ENCODE data around the gene MTUS2.
A peak's percentile ranks its signal among the peaks of the same experiment; 100 is the strongest.

MTUS2 gene

DNA sequence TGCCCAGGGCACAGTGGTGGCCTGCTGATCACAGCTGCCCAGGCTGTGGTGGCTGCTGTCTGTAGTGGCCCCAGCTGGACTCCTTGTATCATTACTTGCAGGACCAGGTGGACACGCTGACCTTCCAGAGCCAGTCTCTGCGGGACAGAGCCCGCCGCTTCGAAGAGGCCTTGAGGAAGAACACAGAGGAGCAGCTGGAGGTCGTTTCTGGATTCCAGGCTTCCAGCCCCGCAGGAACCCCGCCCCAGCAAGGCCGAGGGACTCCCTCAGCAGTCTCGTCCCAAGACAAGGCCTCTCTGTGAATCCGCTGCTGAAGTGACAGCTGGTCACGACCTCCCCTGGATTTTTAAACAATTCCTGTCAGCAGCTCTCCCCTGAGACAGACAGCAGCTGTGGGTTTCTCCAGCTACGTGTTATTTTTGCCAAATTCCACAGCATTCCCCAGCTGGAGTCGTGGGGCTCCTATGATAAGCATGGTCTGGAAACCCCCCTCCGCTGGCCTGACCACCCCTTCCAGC is 677.1 kb downstream of the MTUS2 start:
- DNase-seq (ENCODE audit: insufficient read length, low spot score): no peak
- FAIRE-seq: no peak

- FAIRE-seq: no peak
- no peak for DNase-seq (ENCODE audit: insufficient read length, low spot score)
Observed at GRCh38 chr13:29498426-29499040, 678.4 kb downstream of the MTUS2 start.

DNA sequence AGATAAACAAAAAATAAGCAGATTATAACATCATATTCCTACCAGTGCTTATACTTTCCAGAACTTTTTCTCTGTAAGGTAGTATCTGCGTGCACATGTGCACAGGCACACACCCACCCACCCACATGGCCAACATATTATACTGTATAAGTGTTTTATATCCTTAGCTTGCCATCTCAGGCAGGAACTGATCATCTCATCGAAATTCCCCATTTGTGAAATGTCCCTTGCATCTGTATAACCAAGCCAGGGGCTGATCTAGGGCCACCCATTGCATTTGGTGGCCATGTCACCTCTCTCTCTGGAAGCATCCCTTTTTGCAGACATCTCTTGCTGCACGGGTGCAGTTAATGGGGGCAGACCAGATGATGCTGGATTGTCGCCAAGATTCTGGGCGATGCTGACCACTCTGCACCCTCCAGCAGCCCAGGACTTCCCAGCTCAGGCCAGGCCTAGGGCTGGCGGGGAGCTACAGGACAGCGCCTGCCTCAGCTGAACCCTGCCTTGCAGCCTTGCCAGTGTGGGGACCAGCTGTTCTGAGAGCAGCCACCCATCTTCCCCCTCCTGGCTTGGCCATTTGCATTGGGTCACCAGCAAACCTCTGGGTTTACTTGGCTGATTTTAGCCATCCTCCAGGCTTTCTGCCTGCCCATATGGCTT is 679.5 kb downstream of the MTUS2 start:
- no peak for FAIRE-seq
- DNase-seq (ENCODE audit: insufficient read length, low spot score): no peak

DNA sequence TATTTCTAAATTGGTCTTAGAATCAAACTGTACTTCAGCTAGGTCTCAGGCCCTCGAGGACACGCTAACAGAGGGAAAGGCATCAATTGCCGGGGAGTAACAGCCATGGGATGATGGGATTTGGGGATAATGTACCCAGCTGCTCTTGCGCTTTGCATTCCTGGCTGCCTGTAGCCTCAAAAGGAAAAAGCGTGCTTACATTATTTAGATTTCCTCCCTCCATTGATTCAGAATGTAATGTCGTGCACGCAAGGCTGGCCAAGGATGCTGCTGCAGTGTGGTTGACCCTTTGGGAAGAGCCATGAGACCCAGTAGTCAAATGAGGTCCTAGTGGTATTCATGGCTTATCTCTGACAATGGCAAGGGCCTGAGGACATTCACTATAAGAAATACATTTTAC is 680.2 kb downstream of the MTUS2 start:
- FAIRE-seq (no peak), DNase-seq (ENCODE audit: insufficient read length, low spot score) (no peak)

DNA sequence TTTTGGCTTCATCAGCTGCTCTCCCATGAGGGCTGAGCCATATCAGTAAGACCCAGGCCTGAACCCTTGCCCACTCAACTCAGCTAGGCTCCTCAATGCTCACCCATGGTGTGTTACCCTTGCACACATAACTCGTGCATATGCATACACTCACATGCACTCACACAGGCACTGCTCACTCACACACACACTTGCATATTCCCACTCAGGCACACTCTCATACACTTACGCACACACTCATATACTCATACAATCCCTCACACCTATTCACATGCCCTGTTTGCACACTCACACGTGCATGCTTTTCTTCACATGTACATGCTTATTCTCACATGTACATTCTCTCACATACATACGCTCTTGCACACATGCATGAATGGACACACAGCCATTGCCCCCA is 681.5 kb downstream of the MTUS2 start:
- no peak for FAIRE-seq
- DNase-seq (ENCODE audit: insufficient read length, low spot score): no peak

- DNase-seq (ENCODE audit: insufficient read length, low spot score) (no peak), FAIRE-seq (no peak)
Observed at GRCh38 chr13:29502391-29503008, 682.4 kb downstream of the MTUS2 start.

GRCh38 chr13:29503041-29503837 is 683.1 kb downstream of the MTUS2 start:
- DNase-seq (ENCODE audit: insufficient read length, low spot score): no peak
- no peak for FAIRE-seq

DNA sequence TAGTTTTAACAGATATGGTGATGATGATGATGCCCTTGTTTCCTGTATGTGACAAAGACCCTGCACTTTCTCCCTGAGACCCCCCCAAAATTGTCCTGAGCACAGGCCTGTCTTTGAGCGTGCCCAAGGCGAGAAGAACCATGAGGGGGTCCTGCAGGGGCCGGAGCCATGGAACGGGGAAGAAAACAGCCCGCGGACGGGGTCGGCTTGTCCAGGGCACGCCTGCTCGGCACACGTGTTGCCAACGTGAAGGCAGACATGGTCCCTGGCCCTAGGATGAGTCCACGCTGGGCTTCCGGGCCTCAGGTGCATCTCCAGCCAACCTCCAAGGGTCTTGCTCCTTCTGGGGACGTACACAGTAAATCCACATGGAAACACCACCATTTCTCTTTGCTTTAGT is 684.6 kb downstream of the MTUS2 start:
- DNase-seq (ENCODE audit: insufficient read length, low spot score) (no peak), FAIRE-seq (no peak)

DNA sequence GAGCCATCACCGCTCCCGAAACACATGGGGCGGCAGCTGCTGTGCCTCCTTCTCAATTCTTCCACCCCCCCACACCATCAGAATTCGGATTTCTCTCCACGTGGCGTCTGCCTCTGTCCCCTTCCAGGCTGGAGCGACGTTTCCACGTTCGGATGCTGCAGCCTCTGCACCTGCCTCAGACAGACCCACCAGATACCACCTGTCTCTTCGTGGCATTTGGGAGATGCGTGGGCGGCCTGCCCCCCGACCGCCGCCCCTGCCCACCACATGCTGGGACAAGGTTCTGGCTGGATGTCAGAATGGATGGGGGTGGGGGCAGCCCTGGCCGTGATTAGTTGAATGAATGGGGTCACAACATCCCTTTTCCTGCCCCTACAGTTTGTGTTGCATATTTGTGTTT is 685.4 kb downstream of the MTUS2 start:
- FAIRE-seq: no peak
- no peak for DNase-seq (ENCODE audit: insufficient read length, low spot score)

DNA sequence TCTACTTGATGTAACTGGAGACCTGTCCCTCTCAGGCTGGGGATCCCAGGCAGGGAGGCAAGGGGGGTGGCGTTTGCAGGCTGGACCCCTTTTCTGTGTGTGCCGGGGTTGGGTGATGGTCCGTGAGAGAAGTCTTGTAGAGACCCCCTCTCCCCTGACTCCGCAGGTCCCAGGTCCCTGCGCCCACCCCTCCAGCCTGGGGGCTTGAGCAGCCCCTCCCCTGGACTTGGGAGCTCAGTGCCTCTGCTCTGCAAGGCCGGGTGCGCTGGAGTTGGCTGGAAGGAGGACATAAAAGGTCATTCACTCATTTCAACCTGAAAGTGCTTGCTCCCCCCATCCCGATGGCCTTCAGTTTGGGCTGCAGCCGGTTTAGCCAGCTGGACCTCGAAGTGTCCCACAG is 685.8 kb downstream of the MTUS2 start:
- no peak for DNase-seq (ENCODE audit: insufficient read length, low spot score)
- FAIRE-seq: no peak

DNA sequence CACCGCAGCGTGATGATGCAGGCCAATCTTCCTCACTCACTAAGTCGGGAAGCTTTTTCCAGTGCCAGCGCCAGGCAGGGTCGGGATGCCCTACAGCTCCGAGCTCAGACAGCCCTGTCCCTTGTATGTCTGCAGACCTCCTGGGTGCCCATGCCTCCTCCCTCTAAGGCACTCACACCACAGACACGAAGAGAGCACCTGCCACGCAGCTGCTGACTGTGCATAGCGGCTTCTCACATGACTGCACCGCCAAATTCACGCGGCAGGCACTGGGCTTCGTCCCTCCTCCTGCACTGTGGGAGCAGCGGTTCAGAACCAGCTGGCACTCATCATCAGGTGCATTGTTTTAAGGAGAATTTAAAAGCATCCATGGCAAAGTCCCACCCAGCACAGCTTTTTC is 687.2 kb downstream of the MTUS2 start:
- DNase-seq (ENCODE audit: insufficient read length, low spot score): no peak
- FAIRE-seq: no peak

GRCh38 chr13:29508130-29508875 is 688.2 kb downstream of the MTUS2 start:
- peak; percentile 72 for FAIRE-seq
- peak; percentile 76 for DNase-seq (ENCODE audit: insufficient read length, low spot score)

GRCh38 chr13:29508876-29509252 is 688.7 kb downstream of the MTUS2 start:
- FAIRE-seq (no peak), DNase-seq (ENCODE audit: insufficient read length, low spot score) (no peak)

GRCh38 chr13:29509999-29510589 is 690.0 kb downstream of the MTUS2 start:
- FAIRE-seq (no peak), DNase-seq (ENCODE audit: insufficient read length, low spot score) (no peak)

DNA sequence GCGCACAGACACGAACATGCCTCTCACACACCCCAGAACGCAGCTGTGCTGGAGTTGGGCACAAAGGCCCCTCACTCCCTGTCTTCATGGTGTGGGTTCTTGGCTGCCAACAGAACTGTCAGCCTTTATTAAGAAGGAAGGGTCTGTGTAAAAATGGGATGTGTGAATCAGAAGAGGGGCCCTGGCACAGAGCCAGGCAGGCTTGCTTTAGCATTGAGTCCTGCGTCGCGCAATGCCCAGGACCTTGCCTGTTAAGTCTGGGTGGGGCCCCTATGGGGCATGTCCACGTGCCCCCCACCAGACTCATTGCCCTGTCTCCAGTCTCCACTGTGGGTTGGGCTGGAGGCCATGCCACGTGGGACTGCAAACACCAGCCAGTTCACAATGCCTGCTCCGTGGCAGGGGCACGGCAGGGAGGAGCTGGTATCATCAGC is 690.5 kb downstream of the MTUS2 start:
- FAIRE-seq: no peak
- no peak for DNase-seq (ENCODE audit: insufficient read length, low spot score)

GRCh38 chr13:29511106-29511796 is 691.1 kb downstream of the MTUS2 start:
- FAIRE-seq: no peak

GRCh38 chr13:29511980-29512379 is 691.8 kb downstream of the MTUS2 start:
- FAIRE-seq: no peak

More at GRCh38 chr13:29511106-29511796, 691.1 kb downstream of the MTUS2 start:
- no peak for DNase-seq (ENCODE audit: insufficient read length, low spot score)

GRCh38 chr13:29513002-29513980 is 693.2 kb downstream of the MTUS2 start:
- DNase-seq (ENCODE audit: insufficient read length, low spot score) (no peak), FAIRE-seq (no peak)

More at GRCh38 chr13:29511980-29512379, 691.8 kb downstream of the MTUS2 start:
- no peak for DNase-seq (ENCODE audit: insufficient read length, low spot score)
